Astrocyte (in vitro differentiated cells and primary cell): ENCODE results near the gene PGBD2.

ENCODE experiments used
- CTCF ChIP-seq: IDR thresholded peaks from 2 replicates; pipeline ENCODE4 v1.5.1; 2011; ENCODE audit warnings: low read depth, mild to moderate bottlenecking, inconsistent platforms, low read length, moderate library complexity; ENCODE audit not compliant: insufficient read depth
- EZH2 ChIP-seq: IDR thresholded peaks from 2 replicates; pipeline ENCODE4 v1.6.1; 2012; ENCODE audit warnings: mild to moderate bottlenecking, low read length, inconsistent platforms; ENCODE audit not compliant: insufficient read depth

- TF ChIP-seq CTCF: no peak
- no peak for TF ChIP-seq EZH2
Measured at GRCh38 chr1:248861616-248862015, 44.4 kb upstream of the PGBD2 start.
